Sigmoid colon (tissue), 4 donors: ENCODE results near the gene EML3.

Source experiments
- EP300 ChIP-seq, 4 donors: sonication (generic); formaldehyde crosslinking; IDR thresholded peaks; one replicate each; pipeline ENCODE4 v1.6.1; 2017; ENCODE audit warnings: antibody characterized with exemption in 4 of 4
- POLR2A ChIP-seq, 2 donors: fragments of 450-650 bp; IDR thresholded peaks; one replicate each; pipeline ENCODE4 v1.6.1; 2016; ENCODE audit warnings: antibody characterized with exemption in 2 of 2, mild to moderate bottlenecking in 2 of 2, moderate library complexity in 2 of 2
- POLR2AphosphoS5 ChIP-seq, 4 donors: sonication (generic); formaldehyde crosslinking; IDR thresholded peaks; one replicate each; pipeline ENCODE4 v1.6.1; 2017; ENCODE audit warnings: antibody characterized with exemption in 4 of 4
- TF ChIP-seq, protein P1 (sequence below), 4 experiments: fragments of 450-650 bp in 3 of 4; fragments of 200-600 bp in 1 of 4; IDR thresholded peaks; one replicate each; pipeline ENCODE4 v1.5.1; 2016 to 2019; ENCODE audit warnings: antibody characterized with exemption in 4 of 4, mild to moderate bottlenecking in 3 of 4, moderate library complexity in 2 of 4

DNA sequence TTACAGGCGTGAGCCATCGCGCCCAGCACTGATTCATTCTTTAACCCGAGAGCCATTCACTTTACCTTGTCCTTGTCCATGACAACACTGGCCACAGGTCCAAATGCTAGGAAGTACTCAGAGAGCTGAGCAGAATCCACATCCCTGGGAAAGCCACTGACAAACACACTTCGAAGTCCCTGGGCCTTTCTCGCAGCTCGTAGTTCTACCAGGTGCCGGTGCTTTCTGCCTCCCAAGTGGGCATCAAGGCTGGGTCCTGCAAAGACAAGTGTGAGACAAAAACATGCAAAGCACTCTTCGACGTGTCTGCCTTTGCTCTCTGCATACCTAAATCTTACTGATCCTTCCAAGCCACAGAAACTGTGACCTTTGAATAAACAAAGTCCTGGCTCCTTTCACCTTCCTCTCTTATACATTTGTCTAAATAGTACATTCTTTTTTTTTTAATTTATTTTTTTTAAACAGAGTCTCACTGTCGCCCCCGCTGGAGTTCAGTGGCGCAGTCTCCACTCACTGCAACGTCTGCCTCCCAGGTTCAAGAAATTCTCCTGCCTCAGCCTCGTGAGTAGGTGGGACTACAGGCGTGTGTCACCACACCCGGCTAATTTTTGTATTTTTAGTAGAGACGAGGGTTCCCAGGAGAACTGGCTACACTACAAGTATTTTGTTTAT lies 23.5 kb downstream of the EML3 start:
- TF ChIP-seq, protein P1, sequence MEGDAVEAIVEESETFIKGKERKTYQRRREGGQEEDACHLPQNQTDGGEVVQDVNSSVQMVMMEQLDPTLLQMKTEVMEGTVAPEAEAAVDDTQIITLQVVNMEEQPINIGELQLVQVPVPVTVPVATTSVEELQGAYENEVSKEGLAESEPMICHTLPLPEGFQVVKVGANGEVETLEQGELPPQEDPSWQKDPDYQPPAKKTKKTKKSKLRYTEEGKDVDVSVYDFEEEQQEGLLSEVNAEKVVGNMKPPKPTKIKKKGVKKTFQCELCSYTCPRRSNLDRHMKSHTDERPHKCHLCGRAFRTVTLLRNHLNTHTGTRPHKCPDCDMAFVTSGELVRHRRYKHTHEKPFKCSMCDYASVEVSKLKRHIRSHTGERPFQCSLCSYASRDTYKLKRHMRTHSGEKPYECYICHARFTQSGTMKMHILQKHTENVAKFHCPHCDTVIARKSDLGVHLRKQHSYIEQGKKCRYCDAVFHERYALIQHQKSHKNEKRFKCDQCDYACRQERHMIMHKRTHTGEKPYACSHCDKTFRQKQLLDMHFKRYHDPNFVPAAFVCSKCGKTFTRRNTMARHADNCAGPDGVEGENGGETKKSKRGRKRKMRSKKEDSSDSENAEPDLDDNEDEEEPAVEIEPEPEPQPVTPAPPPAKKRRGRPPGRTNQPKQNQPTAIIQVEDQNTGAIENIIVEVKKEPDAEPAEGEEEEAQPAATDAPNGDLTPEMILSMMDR (IDR thresholded peaks at IDR 0.05) = no peak
- no peak for TF ChIP-seq POLR2A (IDR thresholded peaks at IDR 0.05)
- no peak for TF ChIP-seq EP300 (IDR thresholded peaks at IDR 0.05)
- no peak for TF ChIP-seq POLR2AphosphoS5 (IDR thresholded peaks at IDR 0.05)
